KMS-11 (cell line): ENCODE measurements around the gene HEATR9.

ENCODE experiments used
- H2AFZ ChIP-seq: fragments of 200-600 bp; sonication (generic); 2 replicates; pipeline ENCODE4 v1.6.1; 2016; ENCODE audit warnings: antibody characterized with exemption, mixed run types, low read depth
- H3K27ac ChIP-seq: fragments of 200-600 bp; sonication (generic); 2 replicates; pipeline ENCODE4 v1.6.1; 2016; ENCODE audit warnings: mild to moderate bottlenecking, mixed run types
- H3K27me3 ChIP-seq: fragments of 200-600 bp; sonication (generic); 2 replicates; pipeline ENCODE4 v1.6.1; 2017; ENCODE audit warnings: mild to moderate bottlenecking, low read depth, mixed run types, moderate library complexity; ENCODE audit not compliant: insufficient read depth
- H3K36me3 ChIP-seq: fragments of 200-600 bp; sonication (generic); 2 replicates; pipeline ENCODE4 v1.6.1; 2017; ENCODE audit warnings: mild to moderate bottlenecking, mixed run types; ENCODE audit not compliant: insufficient read depth
- H3K4me1 ChIP-seq: fragments of 200-600 bp; sonication (generic); 2 replicates; pipeline ENCODE4 v1.6.1; 2016; ENCODE audit warnings: mild to moderate bottlenecking, low read depth, mixed run types; ENCODE audit not compliant: poor library complexity, severe bottlenecking
- H3K4me2 ChIP-seq: fragments of 200-600 bp; sonication (generic); 2 replicates; pipeline ENCODE4 v1.7.0; 2016; ENCODE audit warnings: mild to moderate bottlenecking, mixed run types
- H3K4me3 ChIP-seq: fragments of 200-600 bp; sonication (generic); IDR thresholded peaks from 2 replicates; pipeline ENCODE4 v1.6.1; 2017; ENCODE audit warnings: low read depth, low read length, mixed read lengths; ENCODE audit not compliant: insufficient read depth
- H3K79me2 ChIP-seq: fragments of 200-600 bp; sonication (generic); 2 replicates; pipeline ENCODE4 v1.6.1; 2016; ENCODE audit warnings: low read depth, mixed run types; ENCODE audit not compliant: insufficient read depth
- H3K9ac ChIP-seq: fragments of 200-600 bp; sonication (generic); 2 replicates; pipeline ENCODE4 v1.6.1; 2016; ENCODE audit warnings: mild to moderate bottlenecking, mixed run types
- H4K20me1 ChIP-seq: fragments of 200-600 bp; sonication (generic); 2 replicates; pipeline ENCODE4 v1.6.1; 2016; ENCODE audit warnings: mild to moderate bottlenecking, mixed run types; ENCODE audit not compliant: insufficient read depth
- CTCF ChIP-seq: fragments of 200-600 bp; sonication (generic); conservative IDR thresholded peaks from 2 replicates; pipeline ENCODE4 v1.6.1; 2017; ENCODE audit warnings: low read depth, mild to moderate bottlenecking, antibody characterized with exemption, low read length, moderate library complexity, mixed read lengths

The HEATR9 gene

GRCh38 chr17:35847006-35847405 lies 21.7 kb downstream of the HEATR9 start:
- Histone ChIP-seq H3K27me3 (no peaks in the 10 kb centered on the region), H4K20me1 (no peaks in the 10 kb centered on the region), H2AFZ (no peak overlapping the region), H3K9ac (no peak overlapping the region), H3K4me1 (no peaks in the 10 kb centered on the region), H3K36me3 (no peaks in the 10 kb centered on the region; the same call in 1 of the 2 replicates), H3K4me2 (no peak overlapping the region), H3K4me3 (no peak overlapping the region), H3K27ac (no peak overlapping the region), H3K79me2 (no peaks in the 10 kb centered on the region; the same call in 1 of the 2 replicates)
- no peak for TF ChIP-seq CTCF

GRCh38 chr17:35846055-35846809 lies 22.5 kb downstream of the HEATR9 start:
- H3K4me3 ChIP-seq: no peak overlapping the region
- no peak overlapping the region for H3K9ac ChIP-seq
- H3K4me1 ChIP-seq: peaks cover 2% of the 10 kb centered on the region
- H3K79me2 ChIP-seq: no peaks in the 10 kb centered on the region; the same call in 1 of the 2 replicates
- no peak overlapping the region for H3K4me2 ChIP-seq
- no peak overlapping the region for H2AFZ ChIP-seq
- no peak overlapping the region for H3K27ac ChIP-seq
- H3K36me3 ChIP-seq: no peaks in the 10 kb centered on the region; the same call in 1 of the 2 replicates
- no peaks in the 10 kb centered on the region for H3K27me3 ChIP-seq
- no peaks in the 10 kb centered on the region for H4K20me1 ChIP-seq
- TF ChIP-seq CTCF: no peak

DNA sequence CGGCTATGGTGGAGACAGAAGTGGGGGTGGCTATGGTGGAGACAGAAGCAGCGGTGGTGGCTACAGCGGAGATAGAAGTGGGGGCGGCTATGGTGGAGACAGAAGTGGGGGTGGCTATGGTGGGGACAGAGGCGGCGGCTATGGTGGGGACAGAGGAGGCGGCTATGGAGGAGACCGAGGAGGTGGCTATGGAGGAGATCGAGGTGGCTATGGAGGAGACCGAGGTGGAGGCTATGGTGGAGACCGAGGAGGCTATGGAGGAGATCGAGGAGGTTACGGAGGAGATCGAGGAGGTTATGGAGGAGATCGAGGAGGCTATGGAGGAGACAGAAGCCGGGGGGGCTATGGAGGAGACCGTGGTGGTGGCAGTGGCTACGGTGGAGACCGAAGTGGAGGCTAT lies 24.1 kb downstream of the HEATR9 start:
- Histone ChIP-seq H3K79me2 (no peaks in the 10 kb centered on the region; the same call in 1 of the 2 replicates), H2AFZ (no peak overlapping the region), H3K27me3 (no peaks in the 10 kb centered on the region), H3K4me2 (no peak overlapping the region), H3K9ac (no peak overlapping the region), H3K27ac (no peak overlapping the region), H3K36me3 (no peaks in the 10 kb centered on the region; the same call in 1 of the 2 replicates), H3K4me3 (no peak overlapping the region), H4K20me1 (no peaks in the 10 kb centered on the region), H3K4me1 (peaks cover 8% of the 10 kb centered on the region)
- TF ChIP-seq CTCF: no peak

DNA sequence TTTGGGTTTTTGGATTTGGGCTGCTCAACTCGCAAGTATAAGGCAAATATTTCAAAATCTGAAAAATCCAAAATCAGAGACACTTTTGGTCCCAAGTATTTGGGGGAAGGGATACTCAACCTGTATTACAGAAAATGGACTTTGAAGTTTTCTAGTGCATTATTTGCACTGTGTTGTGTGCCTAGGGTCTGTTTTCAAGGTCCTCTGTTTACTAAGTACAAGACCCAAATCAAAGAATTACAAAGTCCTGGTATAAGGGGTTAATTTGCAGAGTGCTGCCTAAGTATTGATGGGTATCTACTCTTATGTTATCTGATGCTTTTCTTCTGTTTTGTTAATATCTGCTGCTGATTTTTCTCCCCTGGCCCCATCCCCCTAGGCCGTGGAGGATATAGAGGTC lies 25.0 kb downstream of the HEATR9 start:
- Histone ChIP-seq H3K9ac (no peak overlapping the region), H3K4me1 (peaks cover 8% of the 10 kb centered on the region), H3K4me3 (no peak overlapping the region), H3K27ac (no peak overlapping the region), H4K20me1 (no peaks in the 10 kb centered on the region), H3K36me3 (peaks cover 2% of the 10 kb centered on the region; the same call in 1 of the 2 replicates), H3K79me2 (no peaks in the 10 kb centered on the region; the same call in 1 of the 2 replicates), H3K27me3 (no peaks in the 10 kb centered on the region), H3K4me2 (no peak overlapping the region), H2AFZ (no peak overlapping the region)
- no peak for TF ChIP-seq CTCF
